SK-N-SH (cell line): ENCODE data around the gene PTGR3. TPM values are rescaled to one million over a fixed set of nuclear protein-coding genes. Genes with fewer than 3 reads are reported as not detected.

Source experiments
- CTCF ChIA-PET: fragments of 300-600, 350-600 bp; formaldehyde crosslinking; extraction: SDS; loops from one replicate; lab custom pipeline; 2021; lab: Yijun Ruan, JAX
- POLR2A ChIA-PET: fragments of 350-600 bp; sonication (Branson Sonifier 250); formaldehyde crosslinking; extraction: SDS; loops from one replicate; lab custom pipeline; 2020; ENCODE audit warnings: antibody characterized with exemption, inconsistent platforms; lab: Yijun Ruan, JAX
- DNase-seq: peaks from one replicate; pipeline ENCODE4 v3.0.0; 2012
- H2AFZ ChIP-seq: fragments of 200-600 bp; sonication (generic); 2 replicates; pipeline ENCODE4 v1.8.1; 2016; ENCODE audit warnings: antibody characterized with exemption, mild to moderate bottlenecking, low read depth
- H3F3A ChIP-seq: fragments of 200-600 bp; sonication (generic); replicated peaks from 2 replicates; pipeline ENCODE3; 2016; ENCODE audit warnings: antibody characterized with exemption, mild to moderate bottlenecking; ENCODE audit not compliant: insufficient read depth
- H3K27ac ChIP-seq, 2 experiments: fragments of 200-500 bp in 1 of 2; fragments of 200-600 bp in 1 of 2; sonication (Bioruptor generic) in 1 of 2; sonication (generic), shearing (Covaris generic) in 1 of 2; 2 replicates each; pipeline versions ENCODE4 v1.5.1 to v1.6.1; 2014 to 2016; ENCODE audit warnings: low read depth in 2 of 2, inconsistent platforms in 1 of 2, low read length in 1 of 2, mild to moderate bottlenecking in 1 of 2, mixed read lengths in 1 of 2
- H3K27me3 ChIP-seq: fragments of 200-600 bp; sonication (generic), shearing (Covaris generic); 2 replicates; pipeline ENCODE4 v1.6.1; 2016; ENCODE audit warnings: mixed run types; ENCODE audit not compliant: insufficient read depth
- H3K36me3 ChIP-seq, 2 experiments: fragments of 200-500 bp in 1 of 2; fragments of 200-600 bp in 1 of 2; sonication (Bioruptor generic) in 1 of 2; sonication (generic) in 1 of 2; replicated peaks in 1 of 2; 2 replicates each; pipeline versions ENCODE3 to v1.5.1; 2014 to 2016; ENCODE audit warnings: low read length in 1 of 2, mild to moderate bottlenecking in 1 of 2; ENCODE audit not compliant: insufficient read depth in 2 of 2, control insufficient read depth in 1 of 2
- H3K4me1 ChIP-seq, 2 experiments: fragments of 200-500 bp in 1 of 2; fragments of 200-600 bp in 1 of 2; sonication (Bioruptor generic) in 1 of 2; sonication (generic), shearing (Covaris generic) in 1 of 2; 2 replicates each; pipeline versions ENCODE4 v1.5.1 to v1.6.1; 2014 to 2016; ENCODE audit warnings: low read depth in 1 of 2, low read length in 1 of 2, mixed run types in 1 of 2; ENCODE audit not compliant: insufficient read depth in 2 of 2, control insufficient read depth in 1 of 2
- H3K4me2 ChIP-seq: fragments of 200-600 bp; sonication (generic), shearing (Covaris generic); 2 replicates; pipeline ENCODE4 v1.6.1; 2017; ENCODE audit warnings: mixed run types
- H3K4me3 ChIP-seq, 2 experiments: fragments of 200-500 bp in 1 of 2; fragments of 200-600 bp in 1 of 2; sonication (Bioruptor generic) in 1 of 2; sonication (generic), shearing (Covaris generic) in 1 of 2; 2 replicates each; pipeline versions ENCODE4 v1.5.1 to v1.8.1; 2014 to 2016; ENCODE audit warnings: low read depth in 2 of 2, inconsistent platforms in 1 of 2, low read length in 1 of 2, mild to moderate bottlenecking in 1 of 2, mixed read lengths in 1 of 2, moderate library complexity in 1 of 2
- H3K79me2 ChIP-seq: fragments of 200-600 bp; sonication (generic); 2 replicates; pipeline ENCODE4 v1.8.1; 2017; ENCODE audit warnings: mild to moderate bottlenecking; ENCODE audit not compliant: insufficient read depth
- H3K9ac ChIP-seq: fragments of 200-600 bp; sonication (generic); 2 replicates; pipeline ENCODE4 v1.6.1; 2017; ENCODE audit warnings: mixed run types
- H3K9me2 ChIP-seq: fragments of 200-600 bp; sonication (generic); 2 replicates; pipeline ENCODE4 v1.6.1; 2017; ENCODE audit warnings: mixed run types
- H3K9me3 ChIP-seq: fragments of 200-600 bp; sonication (generic); 2 replicates; pipeline ENCODE4 v1.6.1; 2017; ENCODE audit warnings: mixed run types, mild to moderate bottlenecking, moderate library complexity
- H4K20me1 ChIP-seq: fragments of 200-600 bp; sonication (generic); 2 replicates; pipeline ENCODE4 v1.6.1; 2017; ENCODE audit warnings: mild to moderate bottlenecking, mixed run types; ENCODE audit not compliant: insufficient read depth
- CHD2 ChIP-seq: fragments of 150-350 bp; IDR thresholded peaks from 2 replicates; pipeline ENCODE4 v1.6.1; 2018; ENCODE audit warnings: low read length; ENCODE audit not compliant: partially characterized antibody
- EP300 ChIP-seq, 2 experiments: IDR thresholded peaks; 2 replicates each; pipeline versions ENCODE4 v1.4.0 to v1.6.1; 2012; ENCODE audit warnings: borderline replicate concordance in 1 of 2, low read depth in 1 of 2, low read length in 1 of 2
- FOSL2 ChIP-seq: IDR thresholded peaks from 2 replicates; pipeline ENCODE4 v1.4.0; 2012; ENCODE audit warnings: low read depth, mild to moderate bottlenecking, moderate library complexity, borderline replicate concordance
- MXI1 ChIP-seq: IDR thresholded peaks from 2 replicates; pipeline ENCODE4 v1.6.1; 2012; ENCODE audit warnings: mild to moderate bottlenecking, low read depth, low read length, improper control_type of control experiment
- NFIC ChIP-seq: IDR thresholded peaks from 2 replicates; pipeline ENCODE4 v1.4.0; 2012; ENCODE audit warnings: borderline replicate concordance
- POLR2AphosphoS5 ChIP-seq: IDR thresholded peaks from 2 replicates; pipeline ENCODE4 v1.6.1; 2012; ENCODE audit warnings: low read depth, low read length
- TEAD4 ChIP-seq: IDR thresholded peaks from 2 replicates; pipeline ENCODE4 v1.4.0; 2012; ENCODE audit warnings: mild to moderate bottlenecking, borderline replicate concordance; ENCODE audit not compliant: insufficient read depth
- WGBS: methylation state at CpG from one replicate; pipeline ENCODE4 v1.1.6; 2017; ENCODE audit warnings: low lambda C conversion rate; 5-methylcytosine and 5-hydroxymethylcytosine counted together
- polyA plus RNA-seq, 3 experiments: library from polyadenylated mRNA; depleted of rRNA; stranded (reverse); fragments of >200 nt; gene quantifications; 2 replicates each; pipeline ENCODE4 v1.2.3, GENCODE V29; 2012
- TF ChIP-seq, protein P1 (sequence below): IDR thresholded peaks from 2 replicates; pipeline ENCODE4 v1.4.0; 2012; ENCODE audit warnings: low read depth, borderline replicate concordance
- TF ChIP-seq, protein P2 (sequence below): IDR thresholded peaks from 2 replicates; pipeline ENCODE4 v1.6.1; 2012; ENCODE audit warnings: mild to moderate bottlenecking, low read depth, low read length, moderate library complexity
- TF ChIP-seq, protein P3 (sequence below): IDR thresholded peaks from 2 replicates; pipeline ENCODE4; 2012

The PTGR3 gene
- polyA plus RNA-seq, 1 of the 3 experiments (the other 2 are of a cell fraction) = 20.7 TPM

DNA sequence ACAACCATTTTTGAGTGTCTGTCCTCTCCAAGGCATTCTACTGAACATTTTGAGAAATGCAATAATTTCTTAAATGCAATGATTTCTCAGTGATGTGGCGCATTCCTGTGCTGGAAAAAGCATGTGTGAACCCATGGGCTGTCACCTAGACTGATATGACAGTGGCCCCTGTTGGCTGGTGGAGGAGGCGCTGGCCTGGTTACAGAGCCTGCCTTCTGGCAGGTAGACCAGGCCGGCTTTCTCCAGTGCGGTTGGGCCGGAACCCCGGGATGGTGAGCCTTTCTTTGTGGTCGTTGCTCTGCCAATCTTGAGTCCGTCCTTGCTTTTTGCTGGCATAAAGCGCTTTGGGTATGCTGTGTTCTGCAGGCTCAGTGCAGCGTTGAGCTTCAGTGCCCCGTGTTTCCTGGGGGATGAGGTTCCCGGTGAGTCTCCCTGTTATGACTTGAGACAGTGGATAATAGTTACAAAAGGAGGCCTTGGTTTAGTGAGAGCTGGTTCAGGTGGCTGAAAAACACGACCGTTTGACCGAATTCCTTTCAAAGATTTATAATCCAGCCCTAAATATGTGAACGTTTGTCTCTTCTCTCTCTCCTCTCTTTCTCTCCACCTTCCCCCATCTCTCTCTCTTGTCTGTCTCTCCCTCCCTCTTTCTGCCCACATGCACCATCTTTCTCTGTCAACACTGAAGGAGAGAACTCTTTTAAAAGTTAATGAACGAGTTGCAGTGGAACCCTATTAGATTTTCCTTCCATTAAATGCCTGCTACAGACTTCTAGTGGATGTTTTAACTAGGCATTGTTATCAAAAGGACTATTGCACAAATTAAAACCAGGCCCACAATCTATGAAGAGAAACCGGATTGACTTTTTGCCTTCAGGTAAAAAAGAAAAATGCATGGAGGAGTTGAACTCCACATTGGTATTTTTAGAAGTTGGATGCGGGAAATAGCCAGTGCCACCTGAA is 35.7 kb upstream of the PTGR3 start (continued):
- TF ChIP-seq POLR2AphosphoS5 = no peak
- peak; percentile 60; the same call in 1 of the 2 replicates for TF ChIP-seq MXI1
- no peak for TF ChIP-seq CHD2
- TF ChIP-seq, protein P1, sequence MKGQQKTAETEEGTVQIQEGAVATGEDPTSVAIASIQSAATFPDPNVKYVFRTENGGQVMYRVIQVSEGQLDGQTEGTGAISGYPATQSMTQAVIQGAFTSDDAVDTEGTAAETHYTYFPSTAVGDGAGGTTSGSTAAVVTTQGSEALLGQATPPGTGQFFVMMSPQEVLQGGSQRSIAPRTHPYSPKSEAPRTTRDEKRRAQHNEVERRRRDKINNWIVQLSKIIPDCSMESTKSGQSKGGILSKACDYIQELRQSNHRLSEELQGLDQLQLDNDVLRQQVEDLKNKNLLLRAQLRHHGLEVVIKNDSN = no peak
- TF ChIP-seq, protein P2, sequence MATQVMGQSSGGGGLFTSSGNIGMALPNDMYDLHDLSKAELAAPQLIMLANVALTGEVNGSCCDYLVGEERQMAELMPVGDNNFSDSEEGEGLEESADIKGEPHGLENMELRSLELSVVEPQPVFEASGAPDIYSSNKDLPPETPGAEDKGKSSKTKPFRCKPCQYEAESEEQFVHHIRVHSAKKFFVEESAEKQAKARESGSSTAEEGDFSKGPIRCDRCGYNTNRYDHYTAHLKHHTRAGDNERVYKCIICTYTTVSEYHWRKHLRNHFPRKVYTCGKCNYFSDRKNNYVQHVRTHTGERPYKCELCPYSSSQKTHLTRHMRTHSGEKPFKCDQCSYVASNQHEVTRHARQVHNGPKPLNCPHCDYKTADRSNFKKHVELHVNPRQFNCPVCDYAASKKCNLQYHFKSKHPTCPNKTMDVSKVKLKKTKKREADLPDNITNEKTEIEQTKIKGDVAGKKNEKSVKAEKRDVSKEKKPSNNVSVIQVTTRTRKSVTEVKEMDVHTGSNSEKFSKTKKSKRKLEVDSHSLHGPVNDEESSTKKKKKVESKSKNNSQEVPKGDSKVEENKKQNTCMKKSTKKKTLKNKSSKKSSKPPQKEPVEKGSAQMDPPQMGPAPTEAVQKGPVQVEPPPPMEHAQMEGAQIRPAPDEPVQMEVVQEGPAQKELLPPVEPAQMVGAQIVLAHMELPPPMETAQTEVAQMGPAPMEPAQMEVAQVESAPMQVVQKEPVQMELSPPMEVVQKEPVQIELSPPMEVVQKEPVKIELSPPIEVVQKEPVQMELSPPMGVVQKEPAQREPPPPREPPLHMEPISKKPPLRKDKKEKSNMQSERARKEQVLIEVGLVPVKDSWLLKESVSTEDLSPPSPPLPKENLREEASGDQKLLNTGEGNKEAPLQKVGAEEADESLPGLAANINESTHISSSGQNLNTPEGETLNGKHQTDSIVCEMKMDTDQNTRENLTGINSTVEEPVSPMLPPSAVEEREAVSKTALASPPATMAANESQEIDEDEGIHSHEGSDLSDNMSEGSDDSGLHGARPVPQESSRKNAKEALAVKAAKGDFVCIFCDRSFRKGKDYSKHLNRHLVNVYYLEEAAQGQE = no peak
- TF ChIP-seq TEAD4 = no peak
- TF ChIP-seq NFIC = no peak

DNA sequence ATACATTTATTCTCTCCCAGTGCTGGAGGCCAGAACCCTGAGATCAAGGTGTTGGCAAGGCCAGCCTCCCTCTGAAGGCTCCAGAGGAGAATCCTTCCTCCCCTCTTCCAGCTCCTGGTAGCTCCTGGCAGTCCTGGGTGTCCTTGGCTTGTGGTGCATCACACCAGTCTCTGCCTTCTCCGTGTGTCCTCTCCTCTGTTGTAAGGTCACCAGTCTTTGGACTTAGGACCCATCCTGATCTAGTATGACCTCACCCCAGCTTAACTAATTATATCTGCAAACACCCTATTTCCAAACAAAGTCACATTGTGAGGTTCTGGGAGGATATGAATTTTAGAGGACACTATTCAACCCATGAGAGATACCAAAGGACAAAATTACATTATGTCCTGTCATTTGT is 32.8 kb upstream of the PTGR3 start:
- ChIA-PET CTCF (no interaction called here), POLR2A (no interaction called here)
- Histone ChIP-seq H3K27ac (no peak overlapping the region), H3K4me2 (no peak overlapping the region), H4K20me1 (no peaks in the 10 kb centered on the region), H3K9me3 (no peaks in the 10 kb centered on the region), H3K9me2 (no peaks in the 10 kb centered on the region), H3K79me2 (0 out of 2 replicates have a peak, but pooled peaks cover 3% of the 10 kb centered on the region), H3K36me3 (no peaks in the 10 kb centered on the region), H3K9ac (no peak overlapping the region), H3K27me3 (no peaks in the 10 kb centered on the region), H2AFZ (no peak overlapping the region), H3F3A (no peaks in the 10 kb centered on the region), H3K4me3 (no peak overlapping the region), H3K4me1 (peaks cover 0 to 35% of the 10 kb centered on the region in 2 experiments; a peak in 2 of 4 replicates)
- 100% methylated on average over 1 of the region's 1 CpG for WGBS
- no peak for DNase-seq
- TF ChIP-seq EP300 (IDR thresholded peaks at IDR 0.05; ENCODE audit: borderline replicate concordance in 1 of 2, low read depth in 1 of 2, low read length in 1 of 2) (no peak), TEAD4 (no peak), FOSL2 (no peak)
- TF ChIP-seq, protein P3, sequence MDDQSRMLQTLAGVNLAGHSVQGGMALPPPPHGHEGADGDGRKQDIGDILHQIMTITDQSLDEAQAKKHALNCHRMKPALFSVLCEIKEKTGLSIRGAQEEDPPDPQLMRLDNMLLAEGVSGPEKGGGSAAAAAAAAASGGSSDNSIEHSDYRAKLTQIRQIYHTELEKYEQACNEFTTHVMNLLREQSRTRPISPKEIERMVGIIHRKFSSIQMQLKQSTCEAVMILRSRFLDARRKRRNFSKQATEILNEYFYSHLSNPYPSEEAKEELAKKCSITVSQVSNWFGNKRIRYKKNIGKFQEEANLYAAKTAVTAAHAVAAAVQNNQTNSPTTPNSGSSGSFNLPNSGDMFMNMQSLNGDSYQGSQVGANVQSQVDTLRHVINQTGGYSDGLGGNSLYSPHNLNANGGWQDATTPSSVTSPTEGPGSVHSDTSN = no peak
